OCI-LY3 (cell line): ENCODE measurements around the gene CTSD.

Experiments
- H2AFZ ChIP-seq: fragments of 200-600, 300-600 bp; shearing (Covaris generic); 2 replicates; pipeline ENCODE4 v1.6.0; 2014; ENCODE audit warnings: antibody characterized with exemption, low read depth, low read length
- H3K27ac ChIP-seq: fragments of 200-600, 300-600 bp; sonication (generic); 2 replicates; pipeline ENCODE4 v1.5.1; 2014; ENCODE audit warnings: mild to moderate bottlenecking, low read length, moderate library complexity, mixed read lengths
- H3K27me3 ChIP-seq: fragments of 200-600, 300-600 bp; sonication (generic); 2 replicates; pipeline ENCODE4 v1.6.1; 2014; ENCODE audit warnings: low read depth, low read length, mixed read lengths
- H3K36me3 ChIP-seq: fragments of 200-600, 300-600 bp; sonication (generic); replicated peaks from 2 replicates; pipeline ENCODE3; 2014; ENCODE audit warnings: low read depth, low read length, mixed read lengths
- H3K4me1 ChIP-seq: fragments of 300-600, 200-600 bp; sonication (generic); 2 replicates; pipeline ENCODE4 v1.6.1; 2014; ENCODE audit warnings: low read length, mixed read lengths
- H3K4me2 ChIP-seq: fragments of 200-600, 300-600 bp; sonication (generic); 2 replicates; pipeline ENCODE4 v1.6.1; 2014; ENCODE audit warnings: low read length, mixed read lengths
- H3K4me3 ChIP-seq: fragments of 300-600, 200-600 bp; sonication (generic); 2 replicates; pipeline ENCODE4 v1.5.1; 2014; ENCODE audit warnings: antibody characterized with exemption, mild to moderate bottlenecking, low read length, moderate library complexity
- H3K79me2 ChIP-seq: fragments of 300-600, 200-600 bp; shearing (Covaris generic); 2 replicates; pipeline ENCODE4 v1.6.1; 2014; ENCODE audit warnings: mild to moderate bottlenecking, low read length, mixed read lengths
- H3K9ac ChIP-seq: fragments of 300-600, 200-600 bp; shearing (Covaris generic); 2 replicates; pipeline ENCODE4 v1.6.0; 2014; ENCODE audit warnings: mild to moderate bottlenecking, low read length, moderate library complexity
- H3K9me3 ChIP-seq: fragments of 200-600, 300-600 bp; shearing (Covaris generic); 2 replicates; pipeline ENCODE4 v1.6.1; 2014; ENCODE audit warnings: low read length, mixed read lengths; ENCODE audit not compliant: insufficient read depth
- H4K20me1 ChIP-seq: fragments of 200-600, 300-600 bp; sonication (generic); 2 replicates; pipeline ENCODE4 v1.6.1; 2016; ENCODE audit warnings: low read length, mixed read lengths; ENCODE audit not compliant: insufficient read depth
- EZH2phosphoT487 ChIP-seq: fragments of 200-600 bp; shearing (Covaris generic); IDR thresholded peaks from 2 replicates; pipeline ENCODE4 v1.6.1; 2018; ENCODE audit warnings: antibody characterized with exemption, mixed run types, low read depth
- TF ChIP-seq, protein P1 (sequence below): fragments of 200-600, 300-600 bp; sonication (generic); IDR thresholded peaks from 2 replicates; pipeline ENCODE4 v1.5.1; 2014; ENCODE audit warnings: antibody characterized with exemption, low read length, low read depth

The CTSD gene

GRCh38 chr11:1708716-1709115 lies 55.0 kb downstream of the CTSD start:
- H3K4me3 ChIP-seq, result no peak overlapping the region
- TF ChIP-seq EZH2phosphoT487, result no peak
- TF ChIP-seq, protein P1, sequence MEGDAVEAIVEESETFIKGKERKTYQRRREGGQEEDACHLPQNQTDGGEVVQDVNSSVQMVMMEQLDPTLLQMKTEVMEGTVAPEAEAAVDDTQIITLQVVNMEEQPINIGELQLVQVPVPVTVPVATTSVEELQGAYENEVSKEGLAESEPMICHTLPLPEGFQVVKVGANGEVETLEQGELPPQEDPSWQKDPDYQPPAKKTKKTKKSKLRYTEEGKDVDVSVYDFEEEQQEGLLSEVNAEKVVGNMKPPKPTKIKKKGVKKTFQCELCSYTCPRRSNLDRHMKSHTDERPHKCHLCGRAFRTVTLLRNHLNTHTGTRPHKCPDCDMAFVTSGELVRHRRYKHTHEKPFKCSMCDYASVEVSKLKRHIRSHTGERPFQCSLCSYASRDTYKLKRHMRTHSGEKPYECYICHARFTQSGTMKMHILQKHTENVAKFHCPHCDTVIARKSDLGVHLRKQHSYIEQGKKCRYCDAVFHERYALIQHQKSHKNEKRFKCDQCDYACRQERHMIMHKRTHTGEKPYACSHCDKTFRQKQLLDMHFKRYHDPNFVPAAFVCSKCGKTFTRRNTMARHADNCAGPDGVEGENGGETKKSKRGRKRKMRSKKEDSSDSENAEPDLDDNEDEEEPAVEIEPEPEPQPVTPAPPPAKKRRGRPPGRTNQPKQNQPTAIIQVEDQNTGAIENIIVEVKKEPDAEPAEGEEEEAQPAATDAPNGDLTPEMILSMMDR, result no peak
- H3K9ac ChIP-seq, result no peak overlapping the region
- H3K9me3 ChIP-seq, result no peaks in the 10 kb centered on the region
- no peaks in the 10 kb centered on the region for H4K20me1 ChIP-seq
- no peak overlapping the region for H3K27ac ChIP-seq
- peaks cover 7% of the 10 kb centered on the region for H3K4me1 ChIP-seq
- H2AFZ ChIP-seq, result no peak overlapping the region
- peaks cover 36% of the 10 kb centered on the region for H3K27me3 ChIP-seq
- H3K4me2 ChIP-seq, result no peak overlapping the region
- H3K79me2 ChIP-seq, result no peaks in the 10 kb centered on the region
- no peaks in the 10 kb centered on the region for H3K36me3 ChIP-seq

DNA sequence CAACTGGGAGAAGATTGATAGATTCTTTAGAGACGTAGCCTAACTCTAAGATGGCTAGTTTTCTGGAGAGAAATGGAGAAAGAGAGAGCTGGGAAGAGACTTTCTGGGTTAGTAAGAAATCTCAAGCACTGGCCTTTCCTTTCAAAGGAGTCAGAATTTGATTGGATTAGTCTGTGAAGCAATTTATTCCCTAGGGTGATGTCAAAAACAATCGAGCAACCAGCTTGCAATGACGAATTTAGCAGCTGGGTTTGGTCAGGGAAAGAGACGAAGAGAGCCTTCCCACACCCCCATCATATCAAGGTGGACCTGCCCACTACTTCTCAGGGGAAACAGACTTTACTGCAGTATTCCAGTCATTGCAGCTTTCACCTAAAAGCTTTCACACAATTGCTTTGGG lies 56.0 kb downstream of the CTSD start:
- Histone ChIP-seq H3K4me3 (no peak overlapping the region), H2AFZ (no peak overlapping the region), H3K9me3 (no peaks in the 10 kb centered on the region), H3K79me2 (no peaks in the 10 kb centered on the region), H3K4me2 (no peak overlapping the region), H3K36me3 (no peaks in the 10 kb centered on the region), H3K9ac (no peak overlapping the region), H3K27me3 (peaks cover 36% of the 10 kb centered on the region), H3K27ac (no peak overlapping the region), H3K4me1 (peaks cover 7% of the 10 kb centered on the region), H4K20me1 (no peaks in the 10 kb centered on the region)
- TF ChIP-seq, protein P1, result no peak
- TF ChIP-seq EZH2phosphoT487, result no peak

GRCh38 chr11:1706634-1707400 lies 56.9 kb downstream of the CTSD start:
- Histone ChIP-seq H4K20me1 (no peaks in the 10 kb centered on the region), H3K27me3 (peaks cover 38% of the 10 kb centered on the region), H2AFZ (no peak overlapping the region), H3K79me2 (no peaks in the 10 kb centered on the region), H3K27ac (no peak overlapping the region), H3K9ac (no peak overlapping the region), H3K4me2 (peak overlapping the region; percentile 12; the same call in 1 of the 2 replicates), H3K4me3 (no peak overlapping the region), H3K36me3 (no peaks in the 10 kb centered on the region), H3K4me1 (peaks cover 7% of the 10 kb centered on the region), H3K9me3 (no peaks in the 10 kb centered on the region)
- no peak for TF ChIP-seq EZH2phosphoT487
- TF ChIP-seq, protein P1, result no peak; the same call in 1 of the 2 replicates

DNA sequence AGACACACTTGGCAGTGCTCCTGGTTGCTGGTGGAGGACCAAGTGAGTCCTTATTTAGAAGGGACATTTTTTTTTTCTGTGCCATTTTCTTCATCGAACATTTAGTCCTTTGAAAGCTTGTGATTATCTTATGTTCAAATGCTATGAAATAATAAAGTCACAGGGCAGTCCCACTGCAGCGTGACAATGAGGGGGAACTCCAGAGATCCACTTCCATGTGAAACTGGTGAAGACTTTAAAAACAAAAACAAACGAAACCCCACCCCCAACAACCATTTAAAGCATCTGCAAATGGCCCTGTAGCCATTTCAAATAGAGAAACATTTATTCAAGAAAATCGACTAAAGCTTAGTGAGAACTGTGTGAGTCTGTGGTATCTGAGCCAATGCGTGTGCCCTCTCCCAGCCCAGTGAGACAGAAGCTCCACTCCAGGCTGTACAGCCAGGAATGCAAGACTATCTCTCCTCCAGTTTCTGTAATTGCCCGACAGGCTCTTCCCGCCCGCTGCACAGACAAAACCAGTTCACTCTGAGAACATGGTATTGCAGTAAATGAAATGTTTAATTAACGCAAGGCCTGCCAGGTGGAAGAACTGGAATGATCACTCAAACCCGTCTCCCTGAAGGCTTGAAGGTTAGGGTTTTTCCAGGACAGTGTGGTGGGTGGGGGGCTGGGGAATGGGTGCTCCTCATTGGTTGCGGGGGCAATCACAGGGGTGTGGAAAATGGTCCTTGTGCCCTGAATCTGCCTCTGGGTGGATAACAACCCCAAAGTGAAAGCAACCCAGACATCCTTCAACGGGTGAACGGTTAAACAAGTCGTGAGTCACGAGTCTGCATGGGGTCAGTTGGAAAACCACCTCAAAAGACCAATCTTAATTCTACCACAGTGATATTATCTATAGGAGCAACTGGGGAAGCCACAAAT lies 58.3 kb downstream of the CTSD start:
- no peak for TF ChIP-seq EZH2phosphoT487
- TF ChIP-seq, protein P1, result no peak
- Histone ChIP-seq H3K27ac (no peak overlapping the region), H3K9ac (no peak overlapping the region), H3K9me3 (no peaks in the 10 kb centered on the region), H3K4me1 (peaks cover 7% of the 10 kb centered on the region), H3K27me3 (peaks cover 28% of the 10 kb centered on the region), H4K20me1 (no peaks in the 10 kb centered on the region), H3K4me3 (no peak overlapping the region), H3K36me3 (no peaks in the 10 kb centered on the region), H3K4me2 (no peak overlapping the region), H3K79me2 (no peaks in the 10 kb centered on the region), H2AFZ (no peak overlapping the region)
